ENCODE measurements around the gene MFAP5. TPM values are rescaled to one million over a fixed set of nuclear protein-coding genes. Genes with fewer than 3 reads are reported as not detected.
"Not testable (repeated sequence)": the region's sequence is repeated elsewhere in the genome, so short reads cannot be mapped to it uniquely, and the experiment has no call there.

MFAP5 gene
- total RNA-seq, 2 experiments from 2014 or later: not detected

DNA sequence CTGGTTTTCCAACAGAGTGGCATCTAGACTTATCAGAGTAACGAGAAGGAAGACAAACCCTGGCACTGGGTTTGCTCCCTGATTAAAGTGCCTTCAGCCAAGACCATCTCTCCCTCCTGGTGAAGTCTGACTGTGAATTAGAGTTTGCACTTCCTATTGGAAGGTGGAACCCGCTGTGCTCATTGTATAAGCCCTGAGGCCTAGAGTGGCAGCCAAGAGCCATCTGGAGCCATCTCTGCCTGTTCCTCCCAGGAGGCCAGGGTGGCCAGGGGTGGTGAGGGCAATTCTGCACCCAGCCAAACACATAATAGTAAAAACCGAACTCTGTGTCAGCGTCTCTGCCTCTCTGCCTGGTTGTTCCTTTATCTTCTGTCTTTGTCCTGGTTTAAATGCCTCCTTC lies 25.0 kb downstream of the MFAP5 start:
- POLR2A ChIA-PET: no interaction called here
- CTCF ChIA-PET: interaction anchor here (0.6 kb wide), 1 partner anchor 120 kb away, joined by 3 read pairs; no protein-coding TSS in a partner anchor

DNA sequence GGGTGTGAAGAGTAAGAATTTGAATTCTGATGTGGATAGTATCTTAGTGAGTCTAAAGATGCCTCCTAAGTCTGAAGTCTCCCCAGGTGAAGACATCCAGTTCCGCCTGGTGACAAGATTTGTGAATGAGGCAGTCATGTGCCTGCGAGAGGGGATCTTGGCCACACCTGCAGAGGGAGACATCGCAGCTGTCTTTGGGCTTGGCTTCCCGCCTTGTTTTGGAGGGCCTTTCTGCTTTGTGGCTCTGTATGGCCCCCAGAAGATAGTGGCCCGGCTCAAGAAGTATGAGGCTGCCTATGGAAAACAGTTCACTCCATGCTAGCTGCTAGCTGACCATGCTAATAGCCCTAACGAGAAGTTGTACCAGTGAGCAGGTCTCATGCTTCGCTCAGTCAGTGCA lies 25.4 kb downstream of the MFAP5 start:
- CTCF ChIA-PET: interaction anchor here (0.6 kb wide), 1 partner anchor 120 kb away, joined by 3 read pairs; no protein-coding TSS in a partner anchor
- POLR2A ChIA-PET: no interaction called here

DNA sequence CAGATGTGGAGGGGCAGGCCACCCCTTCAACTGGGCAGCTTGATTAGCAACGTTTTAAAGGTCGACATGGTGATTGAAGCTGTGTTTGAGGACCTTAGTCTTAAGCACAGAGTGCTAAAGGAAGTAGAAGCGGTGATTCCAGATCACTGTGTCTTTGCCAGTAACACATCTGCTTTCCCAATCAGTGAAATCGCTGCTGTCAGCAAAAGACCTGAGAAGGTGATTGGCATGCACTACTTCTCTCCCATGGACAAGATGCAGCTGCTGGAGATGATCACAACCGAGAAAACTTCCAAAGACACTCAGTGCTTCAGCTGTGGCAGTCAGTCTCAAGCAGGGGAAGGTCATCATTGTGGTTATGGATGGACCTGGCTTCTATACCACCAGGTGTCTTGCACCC lies 26.0 kb downstream of the MFAP5 start:
- CTCF ChIA-PET: no interaction called here
- POLR2A ChIA-PET: no interaction called here

DNA sequence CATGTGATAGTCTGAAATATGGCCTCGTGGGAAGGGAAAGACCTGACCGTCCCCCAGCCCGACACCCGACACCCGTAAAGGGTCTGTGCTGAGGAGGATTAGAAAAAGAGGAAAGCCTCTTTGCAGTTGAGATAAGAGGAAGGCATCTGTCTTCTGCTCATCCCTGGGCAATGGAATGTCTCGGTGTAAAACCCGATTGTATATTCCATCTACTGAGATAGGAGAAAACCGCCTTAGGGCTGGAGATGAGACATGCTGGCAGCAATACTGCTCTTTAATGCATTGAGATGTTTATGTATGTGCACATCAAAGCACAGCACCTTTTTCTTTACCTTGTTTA lies 26.6 kb downstream of the MFAP5 start:
- CTCF ChIA-PET, POLR2A ChIA-PET: not testable (repeated sequence)

DNA sequence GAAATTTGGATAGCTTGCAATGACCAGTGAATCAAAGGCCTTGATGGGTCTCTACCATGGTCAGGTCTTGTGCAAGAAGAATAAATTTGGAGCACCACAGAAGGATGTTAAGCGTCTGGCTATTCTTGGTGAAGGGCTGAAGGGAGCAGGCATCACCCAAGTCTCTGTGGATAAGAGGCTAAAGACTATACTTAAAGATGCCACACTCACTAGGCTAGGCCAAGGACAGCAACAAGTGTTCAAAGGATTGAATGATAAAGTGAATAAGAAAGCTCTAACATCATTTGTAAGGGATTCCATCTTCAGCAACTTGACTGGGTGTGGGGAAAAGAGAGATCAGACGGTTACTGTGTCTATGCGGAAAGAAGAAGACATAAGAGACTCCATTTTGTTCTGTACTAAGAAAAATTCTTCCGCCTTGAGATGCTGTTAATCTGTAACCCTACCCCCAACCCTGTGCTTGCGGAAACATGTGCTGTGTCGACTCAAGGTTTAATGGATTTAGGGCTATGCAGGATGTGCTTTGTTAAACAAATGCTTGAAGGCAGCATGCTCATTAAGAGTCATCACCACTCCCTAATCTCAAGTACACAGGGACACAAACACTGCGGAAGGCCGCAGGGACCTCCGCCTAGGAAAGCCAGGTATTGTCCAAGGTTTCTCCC lies 27.2 kb downstream of the MFAP5 start:
- CTCF ChIA-PET, POLR2A ChIA-PET: not testable (repeated sequence)

DNA sequence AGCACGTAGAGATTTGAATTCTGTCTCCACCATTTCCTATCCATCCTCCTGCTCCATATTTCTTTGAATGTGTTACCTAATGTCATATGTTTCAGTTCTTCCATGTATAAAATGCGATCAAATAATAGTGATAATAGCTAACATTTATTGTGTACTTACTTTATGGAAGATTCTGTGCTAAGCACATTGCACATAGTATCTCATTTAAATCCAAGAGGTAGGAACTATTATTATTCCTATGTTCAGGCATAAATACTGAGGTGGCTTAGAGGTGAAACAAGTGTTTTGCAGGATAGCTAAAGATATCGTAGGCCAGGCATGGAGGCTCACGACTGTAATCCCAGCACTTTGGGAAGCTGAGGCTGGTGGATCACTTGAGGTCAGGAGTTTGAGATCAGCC lies 32.5 kb downstream of the MFAP5 start:
- CTCF ChIA-PET: no interaction called here
- POLR2A ChIA-PET: no interaction called here

DNA sequence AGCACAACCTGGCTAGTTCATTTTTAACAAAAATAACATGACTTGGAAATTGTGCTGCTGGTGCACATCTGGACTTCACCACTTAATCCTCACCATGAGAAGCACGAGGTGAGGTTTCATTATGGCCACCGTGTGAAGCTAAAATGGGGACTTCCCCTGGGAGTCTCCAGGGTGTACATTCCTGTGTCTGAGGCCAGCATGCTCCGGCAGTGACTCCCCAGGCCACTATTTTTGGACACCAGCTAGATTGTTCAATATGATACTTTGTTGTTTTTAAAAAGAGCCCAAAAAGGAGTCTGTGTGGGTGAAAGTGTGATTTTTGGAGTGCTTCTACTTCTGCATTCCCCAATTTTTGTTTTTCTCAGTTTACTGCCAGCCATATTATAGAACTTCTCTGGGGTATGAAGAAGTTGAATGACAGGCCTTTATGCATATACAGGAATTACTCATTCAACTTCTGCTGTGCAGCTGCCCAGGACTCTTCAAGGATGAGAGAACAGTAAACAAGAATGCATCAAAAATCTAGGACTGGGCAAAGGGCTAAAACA lies 33.1 kb downstream of the MFAP5 start:
- ChIA-PET CTCF (no interaction called here), POLR2A (no interaction called here)

DNA sequence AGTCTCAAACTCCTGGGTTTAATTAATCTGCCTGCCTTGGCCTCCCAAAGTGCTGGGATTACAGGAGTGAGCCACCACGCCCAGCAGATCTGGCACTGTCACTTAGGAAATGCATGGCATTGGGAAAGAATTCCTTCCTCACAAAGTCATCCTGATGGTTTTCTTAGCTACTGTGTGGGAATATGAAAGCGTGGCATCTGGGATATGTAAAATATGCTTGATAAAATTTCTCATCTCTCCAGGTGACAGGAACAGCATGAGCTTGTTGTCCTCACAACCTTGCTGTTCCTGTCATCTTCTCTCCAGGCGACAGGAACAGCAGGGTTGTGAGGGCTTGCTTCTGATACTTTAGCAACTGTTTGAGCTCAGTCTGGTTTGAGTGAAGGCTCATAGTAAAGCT lies 33.9 kb downstream of the MFAP5 start:
- ChIA-PET POLR2A (no interaction called here), CTCF (no interaction called here)

DNA sequence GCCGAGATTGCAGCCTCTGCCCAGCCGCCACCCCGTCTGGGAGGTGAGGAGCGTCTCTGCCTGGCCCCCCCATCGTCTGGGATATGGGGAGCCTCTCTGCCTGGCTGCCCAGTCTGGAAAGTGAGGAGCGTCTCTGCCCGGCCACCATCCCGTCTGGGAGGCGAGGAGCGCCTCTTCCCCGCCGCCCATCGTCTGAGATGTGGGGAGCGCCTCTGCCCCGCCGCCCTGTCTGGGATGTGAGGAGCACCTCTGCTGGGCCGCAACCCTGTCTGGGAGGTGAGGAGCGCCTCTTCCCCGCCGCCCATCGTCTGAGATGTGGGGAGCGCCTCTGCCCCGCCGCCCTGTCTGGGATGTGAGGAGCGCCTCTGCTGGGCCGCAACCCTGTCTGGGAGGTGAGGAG lies 37.9 kb downstream of the MFAP5 start:
- POLR2A ChIA-PET, CTCF ChIA-PET: not testable (repeated sequence)

DNA sequence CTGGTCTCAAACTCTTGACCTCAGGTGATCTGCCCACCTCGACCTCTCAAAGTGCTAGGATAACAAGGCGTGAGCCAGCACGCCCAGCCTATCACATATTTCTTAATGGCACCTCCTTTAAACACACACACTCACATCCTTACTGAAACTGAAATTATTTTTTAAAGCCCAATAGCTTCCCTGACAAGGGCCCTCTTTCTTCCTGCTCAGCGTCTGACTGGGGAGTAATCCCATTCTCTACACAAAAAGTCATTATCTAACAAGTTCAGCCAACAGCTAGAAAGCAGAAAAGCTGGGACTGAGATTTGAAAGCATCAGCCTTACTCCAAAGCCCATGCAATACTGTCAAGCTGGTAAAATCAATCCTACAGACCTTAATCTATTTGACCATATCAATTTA lies 40.0 kb downstream of the MFAP5 start:
- ChIA-PET CTCF (interaction anchor here (0.7 to 0.9 kb wide), 2 partner anchors 78 to 1489 kb away, joined by 3 read pairs; no protein-coding TSS in a partner anchor), POLR2A (no interaction called here)

DNA sequence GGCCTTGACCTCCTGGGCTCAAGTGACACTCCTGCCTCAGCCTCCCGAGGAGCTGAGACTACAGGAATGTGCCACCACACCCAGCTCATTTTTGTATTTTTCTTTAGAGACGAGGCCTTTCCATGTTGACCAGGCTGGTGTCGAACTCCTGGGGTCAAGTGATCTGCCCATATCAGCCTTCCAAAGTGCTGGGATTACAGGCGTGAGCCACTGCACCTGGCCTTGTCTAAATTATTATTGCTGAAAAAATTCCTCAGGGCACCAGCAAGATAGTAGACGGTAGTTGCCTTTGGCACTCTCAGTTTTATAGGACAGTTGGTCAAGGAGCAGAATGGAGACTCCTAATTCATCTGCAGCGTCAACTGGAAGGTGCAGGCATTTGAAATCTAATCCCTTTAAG lies 47.4 kb downstream of the MFAP5 start:
- CTCF ChIA-PET: no interaction called here

DNA sequence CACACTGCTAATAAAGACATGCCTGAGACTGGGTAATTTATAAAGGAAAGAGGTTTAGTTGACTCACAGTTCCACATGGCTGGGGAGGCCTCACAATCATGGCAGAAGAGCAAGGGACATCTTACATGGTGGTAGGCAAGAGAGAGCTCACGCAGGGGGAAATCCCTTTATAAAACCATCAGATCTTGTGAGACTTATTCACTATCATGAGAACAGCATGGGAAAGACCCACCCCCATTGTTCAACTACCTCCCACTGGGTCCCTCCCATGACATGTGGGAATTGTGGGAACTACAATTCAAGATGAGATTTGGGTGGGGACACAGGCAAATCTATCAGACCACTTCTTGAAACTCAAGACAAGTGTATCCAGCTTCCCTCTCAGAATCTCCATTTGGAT lies 48.7 kb downstream of the MFAP5 start:
- POLR2A ChIA-PET, CTCF ChIA-PET: not testable (repeated sequence)

More for the DNA sequence above, 47.4 kb downstream of the MFAP5 start:
- POLR2A ChIA-PET: no interaction called here

DNA sequence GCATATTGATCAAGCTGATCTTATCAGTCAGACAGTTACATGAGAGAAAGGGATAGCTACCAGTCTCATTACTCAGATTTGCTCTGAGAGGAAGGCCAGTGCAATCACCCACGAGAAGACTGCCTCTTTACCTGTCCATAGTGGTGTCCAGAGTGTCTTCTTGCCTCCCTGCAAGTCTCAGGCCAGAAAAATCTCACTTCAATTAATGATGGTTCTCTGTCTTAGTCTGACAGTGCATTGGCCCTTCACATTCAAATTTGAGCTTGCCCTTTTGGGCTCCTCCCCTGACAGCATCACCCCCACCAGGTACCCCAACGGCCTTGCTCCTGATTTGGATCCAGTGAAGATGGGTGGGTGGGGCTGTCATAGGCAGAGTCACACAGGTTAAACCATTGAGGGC lies 50.0 kb downstream of the MFAP5 start, which contains the start of gene AICDA:
Gene AICDA (minus strand): TSS at position 231 of the 400 bp plus-strand sequence. CDS start 92 bp downstream, at position 139.
- POLR2A ChIA-PET: no interaction called here

DNA sequence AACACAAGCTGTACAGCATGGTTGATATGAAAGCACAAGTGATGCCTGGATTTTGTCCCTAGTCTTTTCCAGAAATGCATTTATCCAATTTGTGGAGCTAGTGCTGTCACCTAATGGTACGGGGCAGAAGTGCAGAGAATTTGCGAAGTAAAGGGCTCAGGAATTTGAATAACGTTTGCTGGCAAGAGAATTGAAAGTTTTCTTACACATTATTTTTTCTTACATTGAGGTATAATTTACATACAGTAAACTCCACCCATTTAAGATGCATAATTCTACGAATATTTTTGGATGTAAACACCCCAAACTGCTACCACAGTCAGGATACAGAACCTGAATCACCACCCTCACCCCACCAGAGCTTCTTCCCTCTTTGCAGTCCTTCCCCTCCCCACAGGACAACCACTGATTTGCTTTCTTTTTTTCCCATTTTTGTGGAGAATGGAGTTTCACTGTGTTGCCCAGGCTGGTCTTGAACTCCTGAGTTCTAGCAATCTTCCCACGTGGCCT lies 53.5 kb downstream of the MFAP5 start:
- CTCF ChIA-PET: interaction anchor here (0.6 to 3.1 kb wide), 2 partner anchors 65 to 241 kb away, joined by 4 to 12 read pairs; no protein-coding TSS in a partner anchor
- POLR2A ChIA-PET: no interaction called here

More for the DNA sequence above, 50.0 kb downstream of the MFAP5 start, which contains the start of gene AICDA:
- CTCF ChIA-PET: no interaction called here

DNA sequence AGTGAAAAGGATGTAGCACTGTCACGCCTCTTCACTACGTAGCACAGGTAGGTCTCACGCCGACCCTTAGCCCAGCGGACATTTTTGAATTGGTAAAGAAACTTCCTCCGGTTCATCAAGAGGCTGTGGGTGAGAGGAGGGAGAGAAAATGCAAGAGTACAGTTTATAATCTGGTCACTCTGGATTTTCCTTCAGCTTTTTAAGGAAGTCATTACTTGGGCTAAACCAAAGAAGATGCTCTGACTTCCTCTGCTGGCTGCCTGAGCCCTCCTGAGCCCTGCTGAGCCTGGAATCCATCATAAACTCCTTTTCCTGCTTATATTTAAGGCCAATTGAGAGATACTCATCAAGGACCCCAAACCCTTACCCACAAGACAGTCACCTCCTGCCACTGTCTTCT lies 55.7 kb downstream of the MFAP5 start:
- CTCF ChIA-PET: no interaction called here
- POLR2A ChIA-PET: no interaction called here

DNA sequence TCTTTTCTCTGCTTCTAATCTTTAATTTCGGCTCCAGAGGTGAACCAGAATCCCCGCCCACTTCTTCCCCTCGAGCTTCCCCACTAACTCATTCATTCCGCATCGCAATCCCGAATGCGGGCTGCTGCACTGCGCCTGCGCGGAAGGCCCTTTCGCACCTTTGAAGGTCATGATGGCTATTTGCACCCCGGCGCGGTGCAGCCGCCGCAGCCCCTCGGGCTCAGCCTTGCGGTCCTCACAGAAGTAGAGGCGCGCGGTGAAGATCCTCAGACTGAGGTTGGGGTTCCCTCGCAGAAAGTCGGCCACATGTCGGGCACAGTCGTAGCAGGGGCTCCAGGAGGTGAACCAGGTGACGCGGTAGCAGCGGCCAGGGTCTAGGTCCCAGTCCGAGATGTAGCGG lies 57.6 kb downstream of the MFAP5 start:
- CTCF ChIA-PET: no interaction called here
- POLR2A ChIA-PET: no interaction called here

DNA sequence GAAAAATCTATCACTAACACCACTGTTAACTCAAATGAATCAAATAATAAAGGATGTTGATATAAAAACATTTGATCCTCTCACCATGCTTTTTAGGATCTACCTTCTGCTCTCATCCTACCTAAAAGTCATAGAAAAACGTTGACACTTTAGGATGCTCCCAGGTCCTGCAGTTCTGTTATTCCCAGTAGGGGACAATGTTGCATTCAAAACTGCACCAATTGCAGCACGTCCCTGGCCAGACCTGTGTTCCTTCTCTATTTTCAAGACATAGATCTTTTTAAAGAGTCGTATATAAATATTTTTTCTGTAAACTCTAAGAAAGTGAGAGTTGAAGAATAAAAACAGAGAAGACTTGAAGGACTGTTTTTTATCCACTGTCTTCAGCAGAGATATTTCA lies 58.8 kb downstream of the MFAP5 start:
- CTCF ChIA-PET: no interaction called here

DNA sequence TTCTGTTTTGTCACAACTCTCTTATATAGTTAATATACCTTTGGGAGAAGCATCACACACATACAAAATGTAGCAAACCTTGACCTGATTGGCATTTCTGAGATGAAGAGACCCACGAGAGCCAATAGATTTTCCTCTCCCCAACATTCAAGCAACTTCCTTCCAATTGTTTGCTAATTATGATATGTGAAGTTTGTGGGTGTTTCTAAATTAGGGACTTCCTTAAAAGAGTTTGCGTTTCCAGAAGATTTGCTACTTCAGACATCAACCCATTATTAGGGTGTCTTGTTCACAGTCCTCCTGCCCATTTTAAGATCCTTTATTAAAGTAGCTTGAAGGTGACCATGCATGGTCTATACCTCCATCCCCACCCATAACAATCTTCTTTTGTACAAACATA lies 59.3 kb downstream of the MFAP5 start:
- CTCF ChIA-PET: no interaction called here
- POLR2A ChIA-PET: no interaction called here

More for the DNA sequence above, 58.8 kb downstream of the MFAP5 start:
- POLR2A ChIA-PET: no interaction called here

DNA sequence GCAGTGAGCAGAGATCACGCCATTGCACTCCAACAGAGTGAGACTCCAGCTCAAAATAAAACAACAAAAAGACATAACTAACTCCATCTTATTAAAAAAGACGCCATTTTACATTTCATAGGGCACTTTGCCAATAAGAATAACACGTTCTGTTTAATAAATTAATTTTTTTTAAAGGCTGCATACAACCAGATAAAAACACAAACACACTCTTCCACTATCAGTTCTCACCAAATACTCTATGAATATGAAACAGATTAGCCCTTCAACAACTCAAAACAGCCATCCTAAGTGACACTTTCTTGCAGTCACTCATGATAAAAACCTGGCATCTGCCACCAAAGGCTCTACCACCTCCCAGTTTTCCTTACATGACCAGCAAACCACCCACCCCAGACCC lies 66.1 kb downstream of the MFAP5 start:
- POLR2A ChIA-PET: no interaction called here
- CTCF ChIA-PET: no interaction called here
